Neural progenitor cell (in vitro differentiated cells): ENCODE data around the gene SERAC1. TPM values are rescaled to one million over a fixed set of nuclear protein-coding genes. Genes with fewer than 3 reads are reported as not detected.
A peak's percentile ranks its signal among the peaks of the same experiment; 100 is the strongest.

Experiments used
- DNase-seq: peaks from one replicate; pipeline ENCODE4 v3.0.0-alpha.2; 2016; ENCODE audit warnings: low spot score
- H2AFZ ChIP-seq: fragments of 200-600 bp; sonication (generic); replicated peaks from 2 replicates; pipeline ENCODE4 v1.6.1; 2016; ENCODE audit warnings: antibody characterized with exemption
- H3F3A ChIP-seq: fragments of 200-600 bp; sonication (generic); 2 replicates; pipeline ENCODE4 v1.6.1; 2016; ENCODE audit warnings: antibody characterized with exemption, low read depth
- H3K27ac ChIP-seq: fragments of 200-600 bp; sonication (generic); 2 replicates; pipeline ENCODE4 v1.5.1; 2016; ENCODE audit warnings: mild to moderate bottlenecking
- H3K27me3 ChIP-seq: fragments of 200-600 bp; sonication (generic); 2 replicates; pipeline ENCODE4 v1.6.1; 2016; ENCODE audit warnings: mild to moderate bottlenecking, moderate library complexity
- H3K36me3 ChIP-seq: fragments of 200-600 bp; sonication (generic); 2 replicates; pipeline ENCODE4 v1.5.1; 2016
- H3K4me1 ChIP-seq: fragments of 200-600 bp; sonication (generic); 2 replicates; pipeline ENCODE4 v1.6.1; 2016; ENCODE audit warnings: mixed run types
- H3K4me2 ChIP-seq: fragments of 200-600 bp; sonication (generic); 2 replicates; pipeline ENCODE4 v1.6.1; 2016
- H3K4me3 ChIP-seq: fragments of 200-600 bp; sonication (generic); 2 replicates; pipeline ENCODE4 v1.5.1; 2016
- H3K79me2 ChIP-seq: fragments of 200-600 bp; sonication (generic); 2 replicates; pipeline ENCODE4 v1.6.1; 2016; ENCODE audit warnings: low read depth
- H3K9ac ChIP-seq: fragments of 200-600 bp; sonication (generic); 2 replicates; pipeline ENCODE4 v1.6.1; 2016
- H3K9me3 ChIP-seq: fragments of 200-600 bp; sonication (generic); 2 replicates; pipeline ENCODE4 v1.5.1; 2016; ENCODE audit warnings: low read depth
- H4K20me1 ChIP-seq: fragments of 200-600 bp; sonication (generic); 2 replicates; pipeline ENCODE4 v1.6.1; 2016; ENCODE audit warnings: low read depth
- H3K27ac Mint-ChIP-seq: 3 replicates; pipeline ENCODE4 v1.8.0; 2021; ENCODE audit warnings: mixed read lengths
- H3K27me3 Mint-ChIP-seq: 2 replicates; pipeline ENCODE4 v1.8.0; 2022; ENCODE audit warnings: low read depth, mild to moderate bottlenecking, inconsistent platforms, moderate library complexity, mixed read lengths; ENCODE audit not compliant: insufficient read depth
- H3K36me3 Mint-ChIP-seq: 3 replicates; pipeline ENCODE4 v1.8.0; 2021; ENCODE audit warnings: mixed read lengths
- H3K4me1 Mint-ChIP-seq: 3 replicates; pipeline ENCODE4 v1.8.0; 2021; ENCODE audit warnings: mixed read lengths
- H3K4me3 Mint-ChIP-seq: 3 replicates; pipeline ENCODE4 v1.8.0; 2021; ENCODE audit warnings: mild to moderate bottlenecking, moderate library complexity, mixed read lengths
- H3K9me3 Mint-ChIP-seq: 3 replicates; pipeline ENCODE4 v1.8.0; 2020; ENCODE audit warnings: mixed read lengths
- EZH2 ChIP-seq: fragments of 200-600 bp; sonication (generic); IDR thresholded peaks from 2 replicates; pipeline ENCODE4 v1.6.1; 2017; ENCODE audit warnings: antibody characterized with exemption, mild to moderate bottlenecking, moderate library complexity
- EZH2phosphoT487 ChIP-seq: fragments of 200-600 bp; sonication (generic); IDR thresholded peaks from 2 replicates; pipeline ENCODE4 v1.6.1; 2017; ENCODE audit warnings: antibody characterized with exemption
- total RNA-seq: library from RNA; depleted of rRNA; stranded (reverse); fragments of >200 nt; gene quantifications from 2 replicates; pipeline ENCODE4 v1.2.3, GENCODE V29; 2015; ENCODE audit warnings: low replicate concordance
- TF ChIP-seq, protein P1 (sequence below): fragments of 200-600 bp; sonication (generic); IDR thresholded peaks from 2 replicates; pipeline ENCODE4 v1.5.1; 2017; ENCODE audit warnings: antibody characterized with exemption, mild to moderate bottlenecking

The SERAC1 gene
- total RNA-seq, 1 donor from 2014 or later, result 35.7 TPM

DNA sequence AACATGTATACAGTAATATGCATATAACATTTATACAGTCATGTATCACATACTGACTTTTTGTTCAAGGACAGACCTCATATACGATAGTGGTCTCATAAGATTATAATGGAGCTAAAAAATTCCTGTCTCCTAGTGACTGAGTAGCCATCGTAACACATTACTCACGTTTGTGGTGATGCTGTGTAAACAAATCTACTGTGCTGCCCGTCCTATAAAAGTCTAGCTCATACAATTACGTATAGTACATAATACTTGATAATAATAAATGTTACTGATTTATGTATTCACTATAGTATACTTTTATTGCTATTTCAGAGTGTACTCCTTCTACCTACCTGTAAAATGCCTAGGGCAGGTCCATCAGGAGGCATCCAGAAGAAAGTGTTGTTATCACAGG lies 17.4 kb downstream of the SERAC1 start:
- H3K36me3 Mint-ChIP-seq, result peaks cover 18% of the 10 kb centered on the region
- no peak overlapping the region for H3K4me2 ChIP-seq
- H3K9ac ChIP-seq, result no peak overlapping the region

DNA sequence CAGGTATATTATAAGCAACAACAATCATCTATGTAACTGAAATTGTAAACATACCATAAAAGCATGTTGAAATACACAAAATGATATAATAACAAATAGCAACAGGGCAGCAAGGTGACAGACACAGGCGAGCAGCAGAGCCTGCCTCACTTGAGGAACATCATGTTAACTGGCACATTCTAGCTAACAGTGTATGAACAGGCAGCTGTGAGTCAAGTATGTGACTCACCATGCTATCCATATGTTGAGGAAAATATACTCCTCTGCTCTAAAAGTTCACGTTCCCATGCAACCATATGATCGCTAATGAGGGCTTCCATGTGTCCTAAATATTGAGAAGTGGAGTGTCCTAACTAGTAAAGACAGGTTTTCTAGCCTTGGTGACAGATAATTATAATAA lies 18.4 kb downstream of the SERAC1 start:
- no peak overlapping the region for H2AFZ ChIP-seq
- no peaks in the 10 kb centered on the region for H3K36me3 ChIP-seq
- no peak overlapping the region for H3K4me2 ChIP-seq
- H3K9me3 ChIP-seq, result no peaks in the 10 kb centered on the region
- TF ChIP-seq EZH2 (no peak), EZH2phosphoT487 (no peak)
- TF ChIP-seq, protein P1, sequence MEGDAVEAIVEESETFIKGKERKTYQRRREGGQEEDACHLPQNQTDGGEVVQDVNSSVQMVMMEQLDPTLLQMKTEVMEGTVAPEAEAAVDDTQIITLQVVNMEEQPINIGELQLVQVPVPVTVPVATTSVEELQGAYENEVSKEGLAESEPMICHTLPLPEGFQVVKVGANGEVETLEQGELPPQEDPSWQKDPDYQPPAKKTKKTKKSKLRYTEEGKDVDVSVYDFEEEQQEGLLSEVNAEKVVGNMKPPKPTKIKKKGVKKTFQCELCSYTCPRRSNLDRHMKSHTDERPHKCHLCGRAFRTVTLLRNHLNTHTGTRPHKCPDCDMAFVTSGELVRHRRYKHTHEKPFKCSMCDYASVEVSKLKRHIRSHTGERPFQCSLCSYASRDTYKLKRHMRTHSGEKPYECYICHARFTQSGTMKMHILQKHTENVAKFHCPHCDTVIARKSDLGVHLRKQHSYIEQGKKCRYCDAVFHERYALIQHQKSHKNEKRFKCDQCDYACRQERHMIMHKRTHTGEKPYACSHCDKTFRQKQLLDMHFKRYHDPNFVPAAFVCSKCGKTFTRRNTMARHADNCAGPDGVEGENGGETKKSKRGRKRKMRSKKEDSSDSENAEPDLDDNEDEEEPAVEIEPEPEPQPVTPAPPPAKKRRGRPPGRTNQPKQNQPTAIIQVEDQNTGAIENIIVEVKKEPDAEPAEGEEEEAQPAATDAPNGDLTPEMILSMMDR, result no peak
- DNase-seq, result no peak
- no peaks in the 10 kb centered on the region for H3F3A ChIP-seq
- H3K4me3 Mint-ChIP-seq, result no peak overlapping the region
- H3K27ac ChIP-seq, result no peak overlapping the region
- no peaks in the 10 kb centered on the region for H3K4me1 Mint-ChIP-seq
- H3K4me3 ChIP-seq, result no peak overlapping the region
- no peaks in the 10 kb centered on the region for H3K27me3 Mint-ChIP-seq
- no peaks in the 10 kb centered on the region for H3K27me3 ChIP-seq
- no peak overlapping the region for H3K27ac Mint-ChIP-seq
- H4K20me1 ChIP-seq, result no peaks in the 10 kb centered on the region
- H3K4me1 ChIP-seq, result no peaks in the 10 kb centered on the region
- no peaks in the 10 kb centered on the region for H3K79me2 ChIP-seq
- H3K9ac ChIP-seq, result no peak overlapping the region
- H3K9me3 Mint-ChIP-seq, result no peaks in the 10 kb centered on the region
- H3K36me3 Mint-ChIP-seq, result peaks cover 14% of the 10 kb centered on the region

More for the DNA sequence above, 17.4 kb downstream of the SERAC1 start:
- no peaks in the 10 kb centered on the region for H3K27me3 Mint-ChIP-seq
- Histone ChIP-seq H3K27ac (no peak overlapping the region), H2AFZ (no peak overlapping the region), H3K36me3 (no peaks in the 10 kb centered on the region), H3K27me3 (no peaks in the 10 kb centered on the region), H3K4me3 (no peak overlapping the region), H3K79me2 (no peaks in the 10 kb centered on the region), H4K20me1 (peaks cover 7% of the 10 kb centered on the region), H3K4me1 (no peaks in the 10 kb centered on the region), H3F3A (peaks cover 4% of the 10 kb centered on the region), H3K9me3 (no peaks in the 10 kb centered on the region)
- H3K4me3 Mint-ChIP-seq, result no peak overlapping the region
- no peak overlapping the region for H3K27ac Mint-ChIP-seq
- no peak for DNase-seq
- H3K4me1 Mint-ChIP-seq, result no peaks in the 10 kb centered on the region
- TF ChIP-seq, protein P1, result no peak
- no peak for TF ChIP-seq EZH2
- TF ChIP-seq EZH2phosphoT487, result no peak
- no peaks in the 10 kb centered on the region for H3K9me3 Mint-ChIP-seq

DNA sequence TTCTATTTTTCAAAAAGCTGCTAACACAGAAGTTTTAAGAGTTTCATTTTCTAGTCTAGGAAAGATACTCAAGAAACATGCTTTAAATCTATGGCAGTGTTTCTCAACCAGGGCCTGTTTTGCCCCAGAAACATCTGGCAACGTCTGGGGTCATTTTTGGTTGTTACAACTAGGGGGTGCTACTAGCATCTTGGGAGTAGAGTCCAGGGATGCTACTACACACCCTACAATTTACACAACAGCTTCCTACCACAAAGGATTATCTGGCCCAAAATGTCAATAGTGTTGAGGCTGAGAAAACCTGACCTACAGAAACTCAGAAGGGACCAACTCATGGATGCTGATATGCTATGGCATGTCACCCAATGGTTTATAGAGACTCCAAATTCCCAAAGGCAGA lies 24.4 kb downstream of the SERAC1 start:
- H3K79me2 ChIP-seq, result no peaks in the 10 kb centered on the region
- peaks cover 4% of the 10 kb centered on the region for H3K36me3 ChIP-seq
- H3K36me3 Mint-ChIP-seq, result peaks cover 35% of the 10 kb centered on the region
- H3K9me3 Mint-ChIP-seq, result no peaks in the 10 kb centered on the region
- no peaks in the 10 kb centered on the region for H3K4me1 Mint-ChIP-seq
- TF ChIP-seq EZH2phosphoT487, result no peak
- TF ChIP-seq, protein P1, result peak; percentile 68
- no peaks in the 10 kb centered on the region for H3K27me3 Mint-ChIP-seq
- H3K9me3 ChIP-seq, result no peaks in the 10 kb centered on the region
- H3K27ac Mint-ChIP-seq, result no peak overlapping the region
- H3K9ac ChIP-seq, result no peak overlapping the region
- H3K4me3 Mint-ChIP-seq, result no peak overlapping the region
- no peak overlapping the region for H2AFZ ChIP-seq
- no peaks in the 10 kb centered on the region for H3K27me3 ChIP-seq
- no peak overlapping the region for H3K27ac ChIP-seq
- H3K4me1 ChIP-seq, result no peaks in the 10 kb centered on the region
- H3K4me3 ChIP-seq, result no peak overlapping the region
- no peaks in the 10 kb centered on the region for H4K20me1 ChIP-seq
- DNase-seq, result peak; percentile 41
- H3F3A ChIP-seq, result peaks cover 5% of the 10 kb centered on the region
- no peak overlapping the region for H3K4me2 ChIP-seq
